ENCODE measurements around the gene TSPAN32.

TSPAN32 gene

DNA sequence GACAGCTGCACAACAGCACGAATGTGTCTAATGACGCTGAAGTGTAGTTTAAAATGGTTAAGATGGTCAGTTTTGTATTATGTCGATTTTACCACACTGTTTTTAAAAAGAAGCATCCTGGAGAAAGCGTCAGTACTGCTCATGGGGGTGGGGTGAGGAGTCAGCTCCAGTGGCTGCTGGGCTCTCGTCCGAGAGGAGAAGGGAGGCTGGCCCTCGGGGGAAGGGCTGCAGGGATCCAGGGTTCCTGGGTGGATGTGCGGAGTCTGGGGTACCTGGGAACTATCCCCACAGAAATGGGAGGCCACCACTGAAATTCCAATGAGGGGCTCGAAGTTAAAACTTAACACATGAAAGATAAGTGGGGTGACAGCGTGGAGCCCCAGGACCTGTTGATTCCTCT is 12.0 kb upstream of the TSPAN32 start:
- no peak for DNase-seq

DNA sequence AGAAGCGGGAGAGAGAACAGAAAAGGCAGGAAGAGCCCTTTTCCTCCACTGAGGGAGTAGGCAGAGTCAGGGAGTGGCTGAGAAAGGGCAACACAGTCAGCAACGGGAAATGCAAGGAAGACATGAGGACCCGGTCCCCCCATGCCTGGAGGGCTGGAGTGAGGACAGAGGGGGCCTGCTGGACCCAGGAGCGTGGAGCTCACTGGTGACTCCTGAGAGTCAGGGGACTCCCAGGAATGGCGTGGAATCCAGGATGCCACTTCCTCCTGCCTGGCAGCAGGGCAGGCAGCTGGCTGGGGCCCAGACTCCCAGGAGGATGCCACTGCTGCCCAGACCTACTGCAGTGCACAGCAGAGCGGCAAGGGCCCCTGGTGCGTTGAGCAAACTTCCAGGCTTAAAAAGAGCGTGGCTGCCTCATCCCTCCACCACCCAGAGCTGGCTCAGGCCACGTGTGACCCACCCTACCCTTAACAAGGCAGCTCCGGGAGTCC is 11.4 kb upstream of the TSPAN32 start:
- no peak for DNase-seq

DNA sequence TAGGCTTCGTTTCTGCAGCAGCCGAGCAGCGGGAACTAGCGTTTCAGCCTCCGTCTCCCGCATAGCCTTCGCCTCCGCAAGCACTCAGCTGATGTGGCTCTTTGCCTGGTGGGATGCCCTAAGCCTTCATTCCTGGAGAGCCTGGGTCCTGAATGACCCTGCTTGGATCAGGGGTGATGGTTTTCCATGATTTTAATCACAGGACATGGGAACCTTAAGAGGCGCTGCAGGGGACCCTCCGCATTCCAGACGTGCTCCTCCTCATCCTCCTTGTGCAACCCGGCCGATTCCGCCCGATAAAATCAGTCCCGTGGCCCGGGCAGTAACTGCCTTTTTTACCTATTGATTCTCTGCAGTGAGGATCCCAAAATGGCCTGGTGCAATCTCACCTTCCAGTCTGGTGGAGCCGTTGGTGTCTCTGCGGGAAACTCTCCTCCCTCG is 8.3 kb upstream of the TSPAN32 start:
- DNase-seq, result no peak

DNA sequence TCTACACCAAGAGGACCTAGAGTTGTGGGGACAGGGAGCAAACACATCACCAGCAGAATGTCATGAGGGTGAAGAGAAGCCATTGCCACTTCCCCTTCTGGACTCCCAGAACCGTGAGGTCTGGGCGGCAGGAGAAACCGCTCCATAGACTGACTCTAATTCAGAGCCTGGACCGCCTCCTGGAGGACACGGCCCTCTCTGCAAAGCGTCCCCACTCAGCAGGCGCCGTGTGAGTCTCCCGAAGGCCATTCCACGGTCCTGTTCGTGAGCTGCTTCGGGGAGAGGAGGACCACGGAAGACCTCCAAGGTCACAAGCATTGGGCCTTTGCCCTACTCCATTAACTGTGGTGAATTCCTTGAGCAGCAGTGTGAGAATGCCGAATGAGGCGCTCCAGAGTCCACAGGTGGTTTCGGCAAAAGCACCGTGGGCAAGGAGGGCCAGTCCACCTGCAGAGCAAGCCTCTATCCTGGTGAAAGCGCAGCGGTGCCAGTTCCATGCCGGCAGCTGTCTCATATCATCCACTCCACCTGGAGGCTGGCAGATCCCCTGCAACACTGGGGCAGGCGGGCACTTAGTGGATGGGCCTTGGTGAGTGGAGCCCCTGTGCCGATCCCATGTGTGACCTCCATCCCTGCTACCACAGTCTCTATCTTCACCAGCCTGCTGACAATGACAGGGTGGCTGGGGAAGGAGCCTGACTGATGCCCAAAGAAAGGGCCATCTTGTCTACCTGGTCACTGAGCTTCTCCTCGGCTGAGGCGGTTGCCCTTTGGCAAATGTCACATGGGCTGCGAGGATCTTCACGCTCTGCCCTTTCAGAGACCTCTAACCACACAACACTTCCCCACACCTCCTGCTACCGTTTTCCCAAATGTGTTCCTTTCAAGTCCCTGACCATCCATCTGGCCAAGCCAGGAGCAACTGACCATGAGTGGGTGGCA is 7.6 kb upstream of the TSPAN32 start:
- DNase-seq, result no peak

DNA sequence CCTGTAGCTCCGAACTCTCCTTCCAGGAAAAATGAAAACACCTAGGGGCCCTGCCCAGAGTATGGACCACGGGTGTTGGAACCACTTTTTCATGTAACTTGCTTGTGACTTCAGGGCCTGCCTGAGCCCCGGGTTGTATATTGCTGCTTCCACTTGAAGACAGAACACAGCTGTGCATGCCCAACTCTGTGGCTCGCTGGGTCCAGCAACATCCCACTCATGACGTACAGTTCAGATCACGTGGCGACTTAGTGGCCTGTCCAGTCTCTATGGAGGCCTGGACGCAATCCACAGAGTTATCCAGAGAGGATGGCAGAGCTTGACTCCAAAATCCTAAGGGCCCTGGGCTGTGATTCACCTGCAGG is 6.9 kb upstream of the TSPAN32 start:
- DNase-seq, result no peak

DNA sequence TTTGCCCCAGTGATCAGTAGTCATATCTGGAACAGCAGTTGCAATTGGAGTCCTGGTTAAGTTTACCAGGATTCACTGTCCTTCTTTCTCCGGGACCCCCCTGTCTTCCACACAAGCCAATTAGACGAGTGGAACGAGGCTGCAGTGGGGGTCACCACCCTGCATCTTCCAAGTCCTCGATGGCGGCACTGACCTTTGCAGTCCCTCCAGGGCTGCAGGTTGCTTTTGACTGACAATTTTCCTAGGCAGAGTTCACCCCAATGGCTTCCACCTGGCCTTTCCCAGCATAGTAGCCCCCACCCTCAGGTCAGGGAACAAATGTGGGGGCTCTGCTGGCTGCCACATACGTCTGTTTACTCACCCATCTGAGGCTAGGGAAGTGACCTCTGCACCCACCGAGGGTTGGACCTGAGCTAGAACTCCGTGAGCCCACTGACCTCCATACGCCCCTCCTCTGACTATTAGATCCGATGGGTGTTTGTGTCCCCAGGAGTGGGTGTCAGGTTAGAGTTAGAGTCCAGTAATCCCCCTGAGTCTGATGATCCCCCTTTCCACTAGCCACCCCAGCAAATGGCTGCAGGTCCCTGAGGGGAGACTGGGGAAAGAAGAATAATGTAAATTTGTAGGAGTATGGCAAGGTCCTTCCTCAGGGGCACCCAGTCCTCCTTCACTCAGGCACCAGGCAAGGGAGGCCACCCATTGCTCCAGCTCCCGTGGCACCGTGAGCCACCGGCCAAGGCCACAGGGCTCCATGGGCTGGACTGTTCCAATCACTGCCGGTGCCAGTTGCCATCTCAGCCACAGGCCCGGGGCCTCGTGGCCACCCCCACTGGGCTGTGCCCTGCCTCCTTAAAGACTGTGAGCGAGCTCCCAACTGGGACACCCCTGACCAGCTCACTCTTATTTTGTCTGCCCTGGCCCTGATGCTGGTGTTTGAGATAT is 5.6 kb upstream of the TSPAN32 start:
- DNase-seq, result no peak

DNA sequence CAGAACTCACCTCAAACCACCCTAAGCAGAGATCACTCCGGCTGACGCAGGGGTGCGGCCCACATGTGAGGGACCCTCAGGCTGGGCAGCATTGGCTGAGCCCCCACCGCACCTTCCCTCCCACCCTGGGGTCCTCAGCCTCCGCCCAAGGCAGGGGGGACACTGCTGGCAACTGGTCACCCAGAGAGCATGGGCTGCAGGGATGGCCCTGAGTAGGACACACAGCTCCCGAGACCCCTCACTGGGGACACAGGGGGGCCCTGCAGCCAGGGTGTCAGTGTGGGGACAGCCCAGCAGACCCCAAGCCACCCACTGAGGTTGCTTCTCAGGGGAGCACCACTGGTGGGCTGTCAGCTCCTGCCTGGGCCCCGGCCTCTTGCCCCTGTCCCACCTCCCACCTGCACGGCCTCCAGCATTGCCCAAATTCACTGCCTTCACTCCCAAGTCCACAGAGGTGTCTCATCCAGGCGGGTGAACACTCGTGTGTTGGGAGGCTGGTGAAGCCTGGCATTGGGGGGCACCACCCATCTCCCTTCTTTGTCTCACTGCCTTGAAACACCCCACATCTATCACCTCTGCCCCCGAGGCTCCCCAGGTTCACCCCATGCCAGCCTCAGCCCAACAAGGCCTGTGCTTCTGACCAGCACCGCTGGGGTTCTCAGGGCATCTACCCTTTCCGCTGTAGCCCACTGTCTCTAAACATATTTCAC is 4.7 kb upstream of the TSPAN32 start:
- DNase-seq, result no peak

DNA sequence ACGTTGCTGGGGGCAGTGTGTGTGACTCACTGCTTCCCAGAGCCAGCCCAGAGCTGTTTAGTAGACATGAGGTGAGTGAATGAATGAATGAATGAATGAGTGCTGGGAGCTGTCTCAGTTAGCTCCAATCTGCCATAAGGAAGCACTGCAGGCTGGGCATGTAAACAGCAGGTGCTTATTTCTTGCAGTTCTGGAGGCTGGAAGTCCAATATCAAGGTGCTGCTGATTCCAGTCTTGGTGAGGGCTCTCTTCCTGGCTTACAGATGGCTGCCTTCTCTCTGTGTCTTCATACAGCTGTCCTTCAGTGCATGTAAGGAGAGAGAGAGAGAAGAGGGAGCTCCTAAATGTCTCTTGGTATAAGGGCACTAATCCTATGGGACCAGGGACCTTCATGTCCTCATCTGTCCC is 4.2 kb upstream of the TSPAN32 start:
- DNase-seq, result no peak

DNA sequence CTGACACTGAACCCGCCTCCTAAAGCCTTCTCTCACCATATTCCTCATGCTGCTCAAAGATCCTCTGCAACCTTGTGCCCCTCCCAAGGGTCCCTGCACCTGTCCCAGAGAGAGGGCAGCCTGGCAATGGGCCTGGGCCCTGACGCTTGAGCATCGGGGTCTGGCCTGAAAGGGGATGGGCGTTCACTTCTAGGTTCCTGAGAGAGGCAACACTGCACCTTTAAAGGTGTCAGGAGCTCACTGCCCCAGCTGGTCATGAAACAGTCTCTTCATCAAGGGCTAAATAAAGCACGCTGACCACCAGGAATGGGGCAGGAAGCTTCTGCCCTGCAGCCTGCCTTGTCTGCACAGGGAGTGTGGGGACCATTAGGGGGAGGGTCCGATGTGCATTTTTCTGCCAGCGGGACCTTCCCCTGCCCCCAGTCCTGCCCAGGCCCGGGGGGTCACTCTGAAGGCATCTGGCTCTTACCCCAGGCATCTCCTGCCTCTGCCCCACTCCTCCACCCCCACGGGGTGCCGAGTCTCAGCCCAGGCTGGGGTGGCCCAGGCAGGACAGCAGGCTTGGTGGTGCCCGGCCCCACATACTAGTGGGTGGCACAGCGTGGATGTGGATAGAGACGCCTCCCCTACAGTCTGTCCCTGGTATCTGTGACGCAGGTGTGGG is 3.5 kb upstream of the TSPAN32 start:
- no peak for DNase-seq

DNA sequence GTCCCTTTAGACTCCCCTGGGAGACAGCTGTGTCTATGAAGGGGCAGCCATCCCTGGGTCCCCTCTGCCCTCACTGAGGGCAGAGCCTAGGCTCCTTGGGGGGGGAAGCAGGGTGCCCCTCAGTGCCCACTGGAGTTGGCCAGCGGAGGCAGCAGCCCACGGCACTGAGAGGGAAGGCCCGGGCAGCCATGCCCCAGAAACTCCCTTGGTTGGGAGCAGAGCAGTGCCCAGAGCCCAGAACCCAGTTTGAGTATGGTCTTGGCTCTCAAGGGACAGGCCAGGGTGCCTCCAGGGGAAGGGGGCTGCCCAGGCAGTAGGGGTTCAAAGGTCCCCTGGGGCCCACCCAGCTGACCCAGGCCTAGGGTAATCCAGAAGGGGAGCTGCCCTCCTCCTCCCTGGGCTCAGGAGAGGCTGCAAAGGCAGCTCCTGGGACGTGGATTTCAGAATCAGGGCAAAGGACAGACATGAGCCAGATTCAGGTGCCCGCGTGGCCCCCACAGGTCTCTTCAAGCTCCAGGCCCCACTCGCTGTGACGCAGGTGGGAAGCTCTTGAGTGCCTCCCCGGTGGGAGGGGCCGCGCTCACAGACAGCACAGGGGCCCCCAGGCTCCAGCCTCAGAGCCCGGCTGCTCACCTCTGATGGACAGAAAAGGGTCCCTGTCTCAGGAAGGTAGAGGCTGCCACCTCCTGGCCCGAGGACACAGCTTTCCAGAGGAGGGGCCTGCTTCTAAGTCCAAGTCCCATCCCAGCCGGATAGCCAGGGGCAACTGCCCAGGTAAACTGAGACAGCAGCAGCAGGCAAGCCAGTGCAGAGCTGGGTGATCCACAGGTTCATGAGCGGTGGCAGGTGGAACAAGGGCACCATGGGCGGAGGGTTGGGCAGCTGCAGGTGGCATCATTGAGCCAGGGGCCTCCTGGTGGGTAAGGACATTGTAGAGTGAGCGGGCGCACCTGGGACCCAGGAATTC is 2.7 kb upstream of the TSPAN32 start:
- DNase-seq, result no peak

DNA sequence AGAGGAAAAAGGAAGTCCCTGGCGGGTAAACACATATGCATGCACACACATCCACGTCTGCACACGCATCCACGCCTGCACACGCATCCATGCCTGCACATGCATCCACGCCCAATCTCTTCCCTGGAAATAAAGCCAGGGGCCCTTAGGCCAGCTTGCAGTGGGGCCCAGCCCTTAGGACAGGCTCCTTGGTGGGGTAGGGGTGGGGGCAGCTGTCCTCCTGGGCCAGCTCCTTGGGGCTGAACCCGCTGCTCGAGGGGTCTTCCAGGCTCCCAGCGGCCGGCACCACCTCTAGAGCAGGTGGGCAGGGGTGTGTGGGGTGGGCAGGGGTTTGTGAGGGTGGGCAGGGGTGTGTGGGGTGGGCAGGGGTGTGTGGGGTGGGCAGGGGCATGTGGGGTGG is 2.0 kb upstream of the TSPAN32 start:
- no peak for DNase-seq

DNA sequence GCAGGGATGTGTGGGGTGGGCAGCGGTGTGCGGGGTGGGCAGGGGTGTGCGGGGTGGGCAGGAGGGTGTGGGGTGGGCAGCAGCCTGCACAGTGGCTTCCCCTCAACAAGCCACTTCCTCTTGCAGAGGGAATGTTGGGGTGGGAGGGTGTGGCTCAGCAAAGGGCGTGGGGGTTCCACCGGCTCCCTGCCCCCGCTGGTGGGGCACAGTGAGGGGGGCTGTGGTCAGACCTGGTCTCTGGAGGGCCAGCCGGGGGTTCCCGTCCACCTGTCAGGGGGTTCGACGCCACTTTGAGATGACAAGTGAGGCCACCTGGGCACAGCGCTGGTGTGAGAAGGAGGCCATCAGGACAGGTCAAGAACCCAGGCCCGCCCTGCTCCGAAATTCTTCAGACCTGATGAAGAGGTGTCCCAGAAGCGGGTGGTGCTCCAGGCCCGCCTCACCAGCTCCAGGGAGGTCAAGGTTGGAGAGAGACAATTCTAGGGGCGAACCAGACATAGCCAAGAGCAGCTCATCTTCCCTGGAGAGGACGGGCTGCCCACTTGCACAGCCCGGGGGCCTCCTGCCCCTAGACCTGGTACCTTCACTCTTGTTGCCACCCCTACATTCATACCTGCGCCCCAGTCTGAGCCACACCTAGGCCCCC is 1.4 kb upstream of the TSPAN32 start:
- DNase-seq, result no peak

DNA sequence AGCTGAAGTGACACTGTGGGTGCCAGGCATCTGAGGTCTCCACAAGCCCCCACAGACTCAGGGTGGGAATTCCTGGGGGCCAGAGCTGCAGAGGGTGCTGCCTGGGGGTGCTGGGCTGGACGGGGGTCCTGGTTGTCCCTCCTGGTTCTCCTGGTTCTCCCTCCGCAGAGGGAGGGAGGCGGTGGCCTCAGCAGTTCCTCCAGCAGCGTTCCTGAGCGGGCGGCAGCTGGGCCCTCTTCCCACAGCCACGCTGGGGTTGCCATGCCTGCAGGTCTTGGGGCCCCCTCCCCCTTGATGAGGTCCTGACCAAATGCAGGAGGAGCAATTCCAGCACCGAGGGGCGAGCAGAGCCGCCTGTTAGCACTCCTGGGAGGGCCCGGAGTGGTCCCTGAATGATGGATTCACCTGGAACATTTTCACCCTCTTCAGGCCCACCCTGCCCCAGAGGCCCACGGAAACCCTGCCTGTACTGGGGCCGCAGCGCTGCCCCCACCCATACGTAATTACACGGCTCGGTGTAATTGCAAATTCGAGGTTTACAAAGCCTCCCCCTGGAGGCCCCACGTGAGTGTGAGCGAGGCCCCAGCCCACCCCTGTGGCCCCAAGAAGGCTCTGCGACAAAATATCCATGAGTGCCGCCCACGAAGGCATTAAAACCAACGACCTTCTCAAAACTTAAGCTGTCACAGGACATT is 730 bp upstream of the TSPAN32 start:
- no peak for DNase-seq

DNA sequence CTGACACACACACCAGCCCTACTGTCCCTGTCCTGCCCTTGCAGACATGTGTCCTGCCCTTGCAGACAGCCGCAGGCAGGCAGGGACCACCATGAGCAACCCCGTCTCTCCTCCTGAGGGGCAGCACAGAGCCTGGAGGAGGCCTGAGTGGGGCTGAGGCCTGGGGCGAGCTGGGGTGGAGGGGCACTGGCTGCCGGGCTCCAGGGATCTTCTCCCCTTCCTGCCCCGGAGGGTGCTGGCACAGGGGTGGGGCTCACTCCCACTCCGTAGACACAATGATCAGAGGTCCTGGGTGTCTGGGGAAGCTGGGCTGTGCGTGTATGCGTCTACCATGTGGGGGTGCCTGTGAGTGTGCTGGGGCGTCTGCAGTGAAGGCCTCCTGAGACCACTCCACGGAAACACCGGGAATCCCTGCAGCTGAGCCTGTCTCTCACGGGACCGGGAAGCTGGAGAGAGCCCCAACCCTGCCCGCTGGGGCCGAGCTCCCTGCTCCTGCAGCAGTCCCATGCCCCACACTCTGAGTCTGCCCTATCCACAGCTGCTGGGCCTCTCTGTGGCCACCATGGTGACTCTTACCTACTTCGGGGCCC is 588 bp downstream of the TSPAN32 start:
- DNase-seq, result no peak

DNA sequence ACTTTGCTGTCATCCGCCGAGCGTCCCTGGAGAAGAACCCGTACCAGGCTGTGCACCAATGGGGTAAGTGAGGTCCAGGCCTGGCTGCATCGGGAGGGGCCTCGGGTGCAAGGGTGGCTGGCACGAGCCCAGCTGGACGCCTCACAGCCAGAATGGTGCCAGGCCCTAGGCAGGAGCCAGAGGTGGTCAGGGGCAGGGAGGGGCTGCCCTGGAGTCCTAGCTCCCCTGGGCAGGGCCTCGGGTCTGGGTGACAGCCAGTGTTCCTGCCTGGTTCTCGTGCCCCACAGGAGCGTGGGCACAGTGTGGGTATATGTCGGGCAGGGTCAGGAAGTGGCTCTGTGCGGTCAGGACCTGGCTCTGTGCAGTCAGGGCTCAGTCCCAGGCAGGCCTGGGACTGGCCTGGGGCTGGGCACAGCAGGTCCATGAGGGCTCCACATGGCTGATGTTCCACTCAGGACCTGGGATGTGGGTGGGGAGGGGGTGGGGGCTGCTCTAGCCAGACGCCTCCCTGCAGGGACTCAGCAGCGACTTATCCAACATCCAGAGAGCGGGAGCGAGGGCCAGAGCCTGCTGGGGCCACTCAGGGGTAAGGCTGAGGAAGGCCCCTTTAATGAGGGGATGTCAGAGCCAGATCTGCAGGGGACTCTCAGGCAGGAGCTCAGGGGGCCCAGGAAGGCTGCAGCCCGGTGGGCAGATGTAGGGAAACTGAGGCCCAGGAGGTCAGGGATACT is 1.2 kb downstream of the TSPAN32 start:
- no peak for DNase-seq

DNA sequence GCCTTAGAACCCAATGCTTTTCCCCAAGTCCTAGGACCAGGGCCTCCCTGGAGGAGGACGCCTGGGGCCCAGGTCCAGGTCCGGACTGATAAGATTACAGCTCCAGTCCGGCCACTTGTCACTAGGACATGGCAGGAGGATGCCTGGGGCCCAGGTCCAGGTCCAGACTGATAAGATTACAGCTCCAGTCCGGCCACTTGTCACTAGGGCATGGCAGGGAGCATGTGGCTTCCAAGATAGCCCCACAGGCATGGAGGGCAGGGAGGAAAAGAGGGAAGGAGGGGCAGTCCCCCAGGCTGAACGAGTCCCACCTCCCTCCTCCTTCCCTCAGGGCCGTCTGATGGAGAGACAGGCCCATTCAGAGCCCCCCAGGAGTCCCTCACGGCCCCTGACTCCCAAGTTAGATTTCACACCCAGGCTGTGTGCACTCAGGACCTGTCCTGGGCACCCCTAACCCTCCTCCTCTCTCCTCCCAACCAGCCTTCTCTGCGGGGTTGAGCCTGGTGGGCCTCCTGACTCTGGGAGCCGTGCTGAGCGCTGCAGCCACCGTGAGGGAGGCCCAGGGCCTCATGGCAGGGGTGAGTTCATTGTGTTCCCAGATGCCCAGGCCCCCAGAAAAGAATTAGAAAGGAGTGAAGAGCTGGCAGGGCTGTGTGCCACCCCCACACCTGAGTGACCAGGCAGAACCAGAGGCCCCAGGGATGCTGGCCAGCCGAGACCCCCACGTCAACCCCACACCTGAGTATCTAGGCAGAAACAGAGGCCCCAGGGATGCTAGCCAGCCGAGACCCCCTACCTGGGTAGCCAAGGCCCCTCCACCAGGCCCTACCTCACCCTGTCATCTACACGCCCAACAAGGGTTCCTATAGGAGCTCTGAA is 2.1 kb downstream of the TSPAN32 start:
- DNase-seq, result no peak

DNA sequence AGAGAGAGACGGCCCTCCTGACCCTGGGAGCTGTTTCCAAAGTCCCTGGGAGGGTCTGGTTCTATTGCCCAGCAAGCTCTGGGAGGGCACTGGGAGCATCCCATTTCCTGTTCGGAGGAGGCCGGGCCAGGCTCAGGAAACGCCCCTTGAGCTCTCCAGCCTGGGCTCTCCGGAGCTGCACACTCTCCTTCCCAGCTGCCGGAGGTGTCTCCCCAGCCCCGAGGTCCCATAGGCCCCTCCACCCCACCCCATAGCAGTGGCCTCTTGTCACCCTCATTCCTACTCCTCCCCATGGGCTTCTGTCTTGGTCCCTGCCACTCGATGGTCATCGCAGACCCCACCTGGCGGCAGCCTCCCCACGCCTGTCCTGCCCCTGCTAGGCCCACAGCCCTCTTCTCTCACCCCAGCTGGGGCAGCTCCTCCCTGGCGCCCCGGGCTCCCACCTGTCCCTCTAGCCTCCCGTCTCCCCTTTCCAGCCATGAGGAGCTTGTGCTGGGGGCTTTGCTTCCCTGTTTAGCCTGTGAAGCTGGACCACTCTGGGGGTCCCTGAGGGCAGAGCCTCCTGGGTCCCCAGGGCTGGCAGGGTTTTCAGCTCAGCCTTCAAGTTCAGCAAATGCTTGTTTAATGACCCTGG is 2.8 kb downstream of the TSPAN32 start:
- DNase-seq, result no peak
